ENCODE data around the gene TST.
"Not testable (repeated sequence)": the region's sequence is repeated elsewhere in the genome, so short reads cannot be mapped to it uniquely, and the experiment has no call there.

Gene TST

DNA sequence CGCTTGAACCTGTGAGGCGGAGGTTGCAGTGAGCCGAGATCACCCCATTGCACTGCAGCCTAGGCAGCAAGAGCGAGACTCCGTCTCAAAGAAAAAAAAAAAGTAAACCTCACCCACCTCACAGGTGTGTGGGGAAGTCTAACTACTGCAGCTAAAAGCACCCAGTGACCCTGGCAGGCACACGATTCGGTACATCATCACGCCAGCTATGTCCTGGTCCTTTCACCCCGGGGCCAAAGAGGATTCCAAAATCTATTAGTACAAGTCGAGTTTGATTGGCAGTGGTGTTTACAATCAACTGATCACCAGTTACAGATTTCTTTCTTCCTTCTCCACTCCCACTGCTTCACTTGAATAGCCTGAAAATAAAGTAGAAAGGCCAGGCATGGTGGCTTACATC, 6.3 kb downstream of the TST start:
- DNase-seq = no peak

DNA sequence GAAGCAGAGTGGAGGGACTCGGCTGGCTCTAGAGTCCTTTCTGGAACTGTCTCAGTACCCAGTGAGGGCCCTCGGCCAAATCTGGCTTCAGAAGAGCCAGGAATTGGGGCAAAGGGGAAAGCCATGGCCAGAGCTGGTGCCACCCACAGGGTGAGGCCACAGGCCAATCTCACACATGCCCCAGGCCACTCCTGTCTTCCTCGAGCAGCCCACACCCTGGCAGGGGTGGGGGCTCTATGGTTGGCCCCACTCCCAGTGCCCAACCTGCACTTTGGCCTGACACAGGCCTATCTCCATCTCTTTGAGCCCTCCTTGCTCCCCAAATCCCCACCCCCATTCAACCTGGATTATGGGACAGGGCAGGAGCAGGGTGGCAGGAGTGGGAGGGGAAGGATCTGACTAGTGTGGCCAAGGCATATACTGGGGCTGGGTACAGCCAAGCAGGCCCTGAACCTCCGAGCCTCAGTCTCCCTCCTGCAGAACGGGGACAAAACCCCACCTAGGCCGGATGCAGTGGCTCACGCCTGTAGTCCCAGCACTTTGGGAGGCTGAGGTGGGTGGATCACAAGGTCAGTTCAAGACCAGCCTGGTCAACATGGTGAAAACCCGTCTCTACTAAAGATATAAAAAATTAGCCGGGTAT, 6.9 kb downstream of the TST start:
- DNase-seq = no peak

DNA sequence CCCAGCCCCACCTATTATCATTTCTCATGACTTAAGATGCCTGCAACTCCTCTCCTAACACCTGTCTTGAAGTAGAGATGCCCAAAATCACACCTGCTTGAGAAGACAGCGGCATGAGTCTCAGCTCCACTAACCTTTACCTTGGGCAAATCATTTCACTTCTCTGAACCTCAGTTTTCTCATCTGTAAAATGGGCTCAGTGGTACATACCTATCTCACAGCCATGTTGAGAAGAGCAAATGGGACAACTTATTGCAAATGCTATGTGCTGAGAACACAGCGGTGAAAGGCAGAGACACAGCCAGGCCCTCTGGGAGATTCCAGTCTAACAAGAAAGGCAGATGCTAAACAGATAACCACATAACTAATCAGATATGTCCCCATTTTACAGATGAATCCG, 7.8 kb downstream of the TST start:
- no peak for DNase-seq

DNA sequence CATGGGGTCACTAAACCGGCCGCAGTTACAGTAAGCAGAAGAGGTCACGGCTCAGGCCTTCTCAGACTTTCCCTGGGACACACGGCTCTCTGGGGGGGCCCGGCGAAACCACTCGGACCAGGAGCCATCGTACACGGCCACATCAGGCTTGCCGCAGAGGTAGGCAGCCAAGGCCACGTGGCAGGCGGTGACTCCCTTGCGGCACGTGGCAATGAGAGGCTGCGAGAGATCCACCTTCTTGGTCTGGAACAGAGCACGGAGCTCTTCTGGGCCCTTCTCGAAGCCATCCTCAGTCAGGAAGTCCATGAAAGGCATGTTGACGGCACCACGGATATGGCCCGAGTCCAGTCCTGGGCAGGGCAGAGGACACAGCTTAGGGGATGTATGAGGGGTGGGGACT, 8.3 kb downstream of the TST start:
- DNase-seq = no peak

DNA sequence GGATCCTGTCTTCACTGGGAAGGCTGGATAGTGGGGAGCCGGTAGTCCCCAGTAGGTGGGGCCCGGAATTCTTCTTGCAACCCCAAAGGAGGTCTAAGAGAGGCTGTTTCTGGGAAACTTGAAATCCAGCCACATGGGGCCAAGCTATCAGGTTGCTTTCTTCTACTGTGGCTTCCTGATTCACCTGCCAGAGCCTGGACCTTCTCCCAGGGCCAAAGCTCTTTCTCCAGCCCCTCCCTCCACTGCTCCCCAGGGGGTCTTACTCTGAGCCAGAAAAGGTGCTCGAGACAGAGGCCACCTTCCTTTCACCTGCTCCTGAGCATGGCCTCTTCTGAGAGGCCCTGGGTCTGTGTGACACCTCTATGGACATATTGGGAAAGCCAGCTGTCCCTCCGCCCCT, 9.1 kb downstream of the TST start:
- no peak for DNase-seq

DNA sequence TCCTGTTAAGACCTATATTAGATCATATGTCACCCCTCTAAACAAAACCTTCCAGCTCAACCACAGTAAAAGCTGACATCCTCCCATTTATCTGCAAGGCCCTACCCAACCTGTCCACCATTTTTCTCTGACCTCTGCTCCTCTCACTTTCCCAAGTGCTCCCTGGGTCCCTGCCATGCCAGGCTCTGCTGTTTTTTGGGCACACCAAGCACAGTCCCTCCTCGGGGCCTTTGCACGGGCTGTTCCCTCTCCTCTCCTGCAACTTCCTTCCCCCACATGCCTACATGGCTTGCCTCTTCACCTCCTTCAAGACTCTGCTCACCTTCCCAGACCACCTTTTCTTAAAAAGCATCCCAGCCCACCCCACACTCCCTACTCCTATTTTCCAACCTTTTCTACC, 9.8 kb downstream of the TST start:
- no peak for DNase-seq

DNA sequence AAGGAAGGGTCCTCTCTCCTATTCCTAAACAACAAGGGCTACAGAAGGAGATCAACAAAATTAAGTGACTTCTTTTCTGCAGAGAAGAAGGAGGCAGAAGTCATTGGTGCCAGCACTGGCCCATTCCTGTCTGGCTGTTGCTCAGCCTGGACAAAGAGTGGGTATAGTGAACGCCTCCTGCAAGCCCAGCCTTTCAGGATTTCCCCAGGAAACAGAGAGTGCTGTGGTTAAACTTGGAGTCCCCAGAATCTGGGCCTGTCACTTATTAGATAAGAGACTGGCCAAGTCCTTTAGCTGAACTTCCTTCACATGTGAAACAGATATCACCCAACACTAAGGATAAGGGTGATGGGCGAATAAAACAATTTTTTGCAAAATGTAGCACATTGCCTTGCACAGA, 10.9 kb downstream of the TST start:
- no peak for DNase-seq

DNA sequence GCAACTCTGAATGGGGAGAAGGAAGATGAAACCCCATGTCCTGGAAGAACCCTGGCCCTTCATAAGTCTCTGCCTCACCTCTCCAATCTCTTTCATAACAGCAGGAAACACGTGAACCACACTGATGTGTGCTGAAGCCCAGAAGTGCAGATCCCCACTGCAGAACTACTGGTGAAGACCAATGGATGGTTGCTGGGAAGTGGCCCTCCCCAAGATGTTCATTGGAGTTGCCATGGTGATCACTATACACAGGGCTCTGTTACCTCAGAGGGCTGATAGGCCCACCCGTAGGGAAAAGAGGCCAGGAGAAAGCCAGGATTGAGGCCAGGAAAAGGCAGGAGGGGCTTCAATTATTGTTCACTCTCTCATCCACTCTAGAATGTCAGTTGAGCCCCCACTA, 11.6 kb downstream of the TST start:
- no peak for DNase-seq

DNA sequence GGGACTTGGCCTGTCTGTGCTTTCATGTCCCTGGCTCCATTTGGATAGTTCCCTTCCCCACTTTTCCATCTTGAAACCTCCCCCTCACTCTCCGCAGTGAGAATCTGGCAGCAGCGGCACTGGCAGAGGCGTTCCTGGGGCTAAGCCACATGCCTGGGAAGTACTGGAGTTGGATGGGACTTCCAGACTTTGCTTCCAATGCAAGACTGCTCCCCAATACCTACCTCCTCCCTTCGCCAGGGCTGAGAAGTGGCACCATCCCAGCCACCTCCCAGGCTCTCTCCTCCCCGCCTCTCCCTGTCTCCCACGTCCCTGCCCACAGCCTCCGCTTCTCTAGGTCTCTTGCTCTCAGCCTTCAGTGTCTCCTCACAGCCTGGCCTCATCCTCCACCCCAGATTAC, 16.6 kb downstream of the TST start:
- no peak for DNase-seq

DNA sequence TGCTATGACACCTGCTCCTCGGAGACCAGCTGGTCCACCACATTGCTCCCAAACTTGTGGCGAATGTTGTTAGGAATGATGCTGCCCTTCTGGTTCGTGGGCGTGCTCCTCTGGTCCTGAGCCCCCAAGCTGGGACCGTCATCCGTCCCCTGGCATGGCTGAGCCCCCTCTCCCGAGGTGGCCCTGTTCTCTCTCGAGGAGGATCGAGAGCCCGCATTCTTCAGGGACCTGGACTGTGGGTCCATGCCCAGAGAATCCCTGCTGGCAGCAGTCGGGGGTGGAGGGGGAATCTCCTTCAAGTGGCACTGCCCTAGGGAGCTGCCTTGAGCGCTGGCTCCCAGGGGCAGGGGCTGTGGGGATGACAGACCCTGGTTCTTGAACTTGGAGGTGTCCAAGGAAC, 17.4 kb downstream of the TST start:
- no peak for DNase-seq

DNA sequence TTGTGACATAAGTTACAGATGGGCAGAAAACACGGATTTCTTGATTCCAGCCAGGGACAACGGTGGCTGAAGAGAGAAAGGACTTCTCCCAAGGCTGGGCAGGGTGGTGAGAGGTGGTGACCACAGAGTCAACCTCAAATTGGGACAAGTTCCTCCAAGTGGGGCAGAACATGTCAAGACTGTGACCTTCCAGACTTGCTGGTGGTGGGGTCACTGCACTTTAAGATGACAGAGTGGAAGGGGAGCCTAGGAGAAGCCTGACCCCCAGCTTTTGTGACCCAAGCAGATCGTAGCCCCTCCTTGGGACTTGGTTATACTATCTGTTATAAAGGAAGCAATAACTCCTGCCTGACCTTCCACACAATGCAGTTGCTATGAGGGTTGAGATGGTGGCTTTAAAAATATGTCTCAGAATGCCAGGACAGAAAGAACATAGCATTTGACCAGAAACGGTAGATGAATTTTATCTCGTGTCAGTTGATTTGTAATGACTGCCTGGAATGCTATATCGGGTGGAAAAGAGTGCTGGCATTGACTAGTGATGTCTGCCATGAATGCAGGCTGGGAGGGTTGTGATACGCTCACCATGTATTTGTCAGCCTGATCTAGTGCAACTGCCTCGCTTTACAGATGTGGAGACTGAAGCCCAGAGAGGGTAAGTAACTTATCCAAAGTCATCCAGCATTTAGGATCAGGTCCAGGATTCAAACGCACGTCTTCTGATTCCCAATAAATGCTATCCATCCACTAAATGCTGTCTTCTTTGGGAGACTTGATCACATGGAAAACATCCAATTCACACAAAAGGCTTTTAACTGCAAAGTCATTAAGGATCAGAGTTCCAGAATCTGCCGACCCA, 18.3 kb downstream of the TST start:
- DNase-seq = no peak

DNA sequence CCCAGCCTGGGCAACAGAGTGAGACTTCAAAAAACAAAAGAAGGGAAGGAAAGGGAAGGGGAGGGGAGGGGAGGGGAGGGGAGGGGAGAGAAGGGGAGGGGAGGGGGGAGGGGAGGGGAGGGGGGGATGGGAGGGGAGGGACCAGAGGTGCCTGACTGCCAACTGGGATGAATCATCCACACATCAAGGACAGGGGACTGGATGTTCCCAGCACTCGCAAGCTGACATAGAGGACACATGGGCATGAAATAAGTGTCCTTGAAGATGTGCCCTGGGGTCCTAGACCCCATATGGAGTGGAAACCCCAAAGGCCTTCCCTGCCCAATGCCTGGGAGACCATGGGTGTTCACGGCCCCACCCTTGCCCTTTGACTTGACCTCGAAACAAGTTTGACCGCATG, 19.8 kb downstream of the TST start:
- no peak for DNase-seq

DNA sequence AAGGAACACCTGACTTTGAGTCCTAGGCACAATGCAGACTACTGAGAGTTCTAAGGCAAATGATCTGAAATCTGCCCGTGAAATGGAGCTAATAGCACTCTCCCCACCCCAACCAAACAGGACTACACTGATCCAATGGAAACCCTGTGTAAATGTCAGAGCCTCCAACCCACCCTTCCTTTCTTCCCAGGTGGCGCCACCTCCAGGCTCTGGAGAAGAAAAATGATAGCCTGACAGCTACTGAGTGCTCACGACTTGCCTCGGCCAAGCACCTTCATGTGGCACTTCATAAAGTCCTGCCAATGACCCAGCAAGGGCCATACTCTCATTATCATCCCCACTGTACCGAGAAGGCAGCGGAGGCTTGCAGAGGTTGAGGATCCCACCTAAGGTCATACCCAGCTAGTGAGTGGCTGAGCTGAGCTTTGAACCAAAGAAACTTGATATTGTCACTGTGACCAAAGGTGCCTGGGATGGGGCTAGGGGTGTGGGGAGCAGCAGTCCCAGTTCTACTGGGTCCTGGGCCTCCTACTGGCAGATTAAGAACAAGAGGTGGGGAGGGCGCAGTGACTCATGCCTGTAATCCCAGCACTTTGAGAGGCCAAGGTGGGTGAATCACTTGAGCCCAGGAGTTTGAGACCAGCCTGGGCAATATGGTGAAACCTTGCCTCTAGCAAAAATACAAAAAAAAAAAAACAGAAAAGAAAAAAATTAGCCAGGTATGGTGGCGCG, 20.5 kb downstream of the TST start:
- DNase-seq = no peak

DNA sequence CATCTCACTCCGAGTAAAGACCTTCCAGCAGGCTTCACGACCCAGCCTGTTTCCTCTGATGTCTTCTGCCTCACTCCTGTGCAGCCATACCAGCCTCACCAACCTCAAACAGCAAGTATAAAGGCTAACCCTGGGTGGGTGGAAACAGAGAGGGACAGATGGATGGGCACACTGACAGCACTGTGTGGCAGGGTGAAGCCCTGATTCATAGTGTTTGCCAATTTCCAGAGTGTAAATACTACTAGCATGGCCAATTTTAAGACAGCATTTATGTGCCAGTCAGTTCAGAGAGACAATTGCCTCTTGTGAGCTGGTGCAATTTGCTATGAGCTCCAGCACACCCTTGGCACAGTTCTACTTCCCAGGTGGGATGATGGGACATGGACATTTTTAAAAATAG, 21.5 kb downstream of the TST start:
- no peak for DNase-seq

DNA sequence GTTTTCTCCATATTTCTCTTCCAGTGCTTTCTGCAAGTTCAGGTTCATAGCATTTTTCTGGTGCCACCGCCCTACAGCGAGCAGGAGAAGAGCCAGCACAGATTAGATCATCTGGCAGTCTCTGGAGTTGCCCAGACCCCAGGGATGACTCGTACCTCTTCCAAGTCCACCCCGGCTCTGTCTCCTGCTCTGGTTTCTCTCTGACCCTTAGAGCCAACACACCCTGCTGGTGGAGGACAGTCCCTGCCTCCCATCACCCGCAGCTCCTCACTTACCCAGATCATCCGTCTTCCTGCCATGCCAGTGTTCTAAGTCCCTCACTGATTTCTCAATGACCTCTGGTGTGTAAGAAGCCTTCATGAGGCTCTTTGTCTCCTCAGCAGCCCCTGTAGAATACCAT, 28.0 kb downstream of the TST start:
- no peak for DNase-seq

DNA sequence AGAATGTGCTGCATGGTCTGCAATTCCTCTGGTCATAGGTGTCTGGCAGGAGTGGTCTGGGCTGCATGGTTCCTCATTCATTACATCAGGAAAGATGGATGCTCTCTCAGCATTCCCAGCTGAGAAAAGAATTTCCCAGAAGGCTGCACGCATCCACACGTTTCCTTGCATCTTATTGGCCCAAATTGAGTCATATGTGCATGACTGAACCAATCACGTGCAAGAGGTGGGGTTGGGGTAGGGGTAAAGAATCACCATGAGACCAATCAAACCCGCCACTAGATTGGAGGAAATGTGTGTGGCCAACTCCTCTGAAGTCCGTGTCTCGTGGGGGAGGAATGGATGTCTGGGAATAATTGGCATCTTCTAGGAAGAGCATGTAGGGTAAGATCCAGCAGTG, 28.8 kb downstream of the TST start:
- no peak for DNase-seq

DNA sequence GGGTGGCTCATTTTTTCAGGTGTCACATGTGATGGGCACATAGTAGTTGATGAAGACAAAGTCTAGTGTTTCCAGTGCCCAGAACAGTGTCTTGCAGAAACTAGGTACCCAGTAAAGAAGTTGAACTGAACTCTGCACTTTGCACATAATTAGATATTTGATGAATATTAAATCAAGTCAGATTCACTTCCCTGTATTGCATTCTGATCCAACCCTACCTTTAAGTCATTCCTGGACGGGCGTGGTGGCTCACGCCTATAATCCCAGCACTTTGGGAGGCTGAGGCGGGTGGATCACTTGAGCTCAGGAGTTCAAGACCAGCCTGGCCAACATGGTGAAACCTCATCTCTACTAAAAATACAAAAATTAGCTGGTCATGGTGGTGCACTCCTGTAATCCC, 30.2 kb downstream of the TST start:
- not testable (repeated sequence) for DNase-seq

DNA sequence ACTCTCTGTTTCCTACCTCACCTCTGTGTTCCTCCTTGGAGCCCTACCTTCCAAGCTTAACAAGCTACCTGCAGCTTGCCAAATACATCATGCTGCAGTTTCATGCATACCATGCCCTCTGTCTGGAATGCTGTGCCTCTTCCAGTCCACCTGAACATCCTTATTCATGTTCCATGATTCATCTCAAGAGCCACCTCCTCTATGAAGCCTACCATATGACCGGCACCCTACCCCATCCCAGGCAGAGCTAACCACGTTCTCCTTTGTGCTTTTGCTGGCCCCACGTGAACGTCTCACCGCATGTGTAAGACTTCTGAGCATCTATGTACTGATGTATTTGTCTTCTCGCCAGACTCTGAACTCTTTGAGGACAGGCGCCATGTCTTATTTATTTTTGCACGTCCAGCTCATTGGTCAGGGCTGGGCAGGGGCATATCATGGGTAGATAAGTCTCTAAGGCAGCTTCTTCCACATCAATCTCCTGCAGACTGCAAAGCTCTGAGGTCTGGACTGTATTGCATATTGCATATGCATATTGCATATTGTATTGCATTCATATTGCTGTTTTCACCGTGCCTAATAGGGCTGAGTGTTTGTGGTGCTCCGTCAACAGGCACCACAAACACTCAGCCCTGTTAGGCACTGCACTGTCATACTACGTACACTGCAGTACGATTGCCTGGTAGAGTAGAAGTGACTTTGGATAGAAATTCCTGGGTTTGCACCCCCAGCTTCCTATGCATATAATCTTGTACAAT, 31.0 kb downstream of the TST start:
- DNase-seq = no peak

DNA sequence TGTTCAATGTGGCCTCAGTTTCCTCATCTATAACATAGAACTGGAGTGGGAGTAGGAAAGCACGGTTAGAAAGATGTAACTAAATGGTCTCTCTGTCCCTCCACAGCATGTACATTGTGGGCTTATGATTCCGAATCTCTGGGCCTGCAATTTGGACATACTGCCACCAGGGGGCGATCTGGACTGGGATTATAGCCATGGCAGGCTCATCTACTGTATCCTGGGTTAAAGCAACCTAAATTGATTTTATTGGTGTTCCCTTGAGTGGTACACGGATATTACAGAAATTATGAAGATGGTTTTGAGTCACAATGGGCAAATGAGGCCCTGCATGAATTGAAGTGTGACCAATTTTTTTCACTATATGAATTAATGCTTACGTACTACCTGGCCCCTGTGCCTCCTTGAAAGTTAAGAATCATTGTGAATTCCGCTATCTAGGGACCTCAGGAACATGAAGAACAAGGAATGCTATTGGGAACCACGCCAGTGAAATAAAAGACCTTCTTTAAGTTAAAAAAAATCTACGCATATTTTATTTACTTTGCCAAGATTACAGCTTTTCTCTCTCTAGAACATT, 32.9 kb downstream of the TST start:
- DNase-seq = peak; percentile 42

DNA sequence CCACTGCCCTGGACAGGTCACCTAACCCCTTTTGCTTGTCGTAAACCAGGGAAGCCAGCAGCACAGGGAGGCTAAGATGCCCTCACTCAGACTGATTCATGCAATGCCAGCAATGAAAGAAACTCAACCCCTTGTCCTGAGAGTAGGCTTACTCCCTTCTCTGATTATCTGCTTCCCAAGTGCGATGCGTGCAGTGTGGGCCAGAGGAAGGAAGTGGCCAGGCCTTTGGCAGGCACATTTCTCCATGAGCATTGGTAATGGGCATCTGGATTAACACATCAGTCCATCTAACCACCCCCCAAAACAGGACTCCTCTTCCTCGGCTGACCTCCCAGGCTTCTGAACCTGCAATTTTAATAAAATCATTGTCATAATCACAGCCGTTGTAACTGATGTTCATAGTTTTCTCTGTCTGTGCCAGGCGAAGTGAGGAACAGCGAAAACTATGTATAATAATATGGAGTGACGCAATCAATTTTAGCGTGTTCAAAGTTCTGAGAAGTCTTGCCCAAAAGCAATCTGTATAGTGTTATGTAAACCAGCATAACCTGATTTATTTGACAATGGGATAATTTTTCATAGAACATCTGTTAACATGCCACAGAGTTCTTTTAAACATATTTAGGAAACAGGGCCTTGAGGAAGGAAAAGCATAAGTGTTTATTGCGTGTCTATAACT, 33.9 kb downstream of the TST start:
- DNase-seq = no peak

DNA sequence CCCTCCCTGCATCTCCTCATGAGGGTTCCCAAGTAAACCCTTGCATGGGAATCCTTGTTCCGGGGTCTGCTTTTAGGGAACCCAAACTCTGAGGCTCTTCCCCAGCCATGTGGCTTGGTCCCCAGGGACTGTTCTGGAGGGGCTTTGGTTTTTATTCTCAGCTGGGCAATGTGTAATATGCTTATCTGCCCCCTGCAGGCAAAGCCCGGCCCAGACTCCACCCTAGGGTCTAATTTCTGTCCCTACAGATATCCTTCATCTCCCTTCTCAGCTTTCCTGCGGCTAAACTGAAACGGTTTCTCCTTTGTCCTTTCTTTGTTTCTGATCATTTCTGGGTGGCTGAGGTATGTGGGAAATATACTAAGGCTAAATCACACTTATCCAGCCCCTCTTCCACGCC, 37.1 kb downstream of the TST start:
- DNase-seq = no peak

DNA sequence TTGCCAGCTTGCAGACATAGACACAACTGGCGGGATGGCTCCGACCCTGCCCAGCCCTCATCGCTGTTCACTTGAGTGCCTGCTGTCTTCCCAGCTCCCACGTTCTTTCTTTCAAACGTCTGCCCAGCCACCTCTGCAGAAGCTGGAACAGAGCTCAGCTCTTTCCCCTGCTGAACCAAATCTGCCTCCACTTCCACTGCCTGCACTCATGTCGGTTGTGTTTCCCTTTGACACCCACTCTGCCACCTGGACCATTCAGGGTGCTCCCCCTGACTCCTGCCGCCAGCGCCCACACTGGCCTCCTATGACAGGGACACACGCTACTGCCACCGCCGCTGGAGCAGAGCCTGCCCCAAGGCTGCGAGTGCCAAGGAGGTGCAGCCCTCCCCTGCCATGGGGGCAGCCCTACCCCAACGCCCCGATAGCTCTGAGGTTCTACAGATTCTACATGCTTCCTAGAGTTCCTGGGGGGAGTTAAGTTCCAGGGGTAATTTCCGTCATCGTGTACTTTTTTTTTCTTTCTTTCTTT, 37.9 kb downstream of the TST start:
- DNase-seq = no peak

Data from activated CD8-positive, alpha-beta memory T cell treated with anti-CD3 and anti-CD28 coated beads, Interleukin-2, amount 50 U/mL, for 4 hours (primary cell).